SK-N-SH treated with all-trans-retinoic acid at 6 μM for 48 hours (cell line): ENCODE results near the gene CDC34.

Experiments used
- ATAC-seq: fragments of 200-7000 bp; cut with Tn5 transposase; 3 replicates; pipeline ENCODE4 v1.9.1; 2020; ENCODE audit warnings: mild to moderate bottlenecking, moderate library complexity
- ARNTL ChIP-seq: fragments of 450-650 bp; formaldehyde crosslinking; IDR thresholded peaks from 2 replicates; pipeline ENCODE4 v1.5.0; 2020; ENCODE audit warnings: low read depth, mild to moderate bottlenecking, moderate library complexity, borderline replicate concordance
- BACH2 ChIP-seq: fragments of 250-450 bp; sonication (Bioruptor Pico); IDR thresholded peaks from 2 replicates; pipeline ENCODE4 v1.9.0; 2021; ENCODE audit warnings: mild to moderate bottlenecking, borderline replicate concordance
- CSDC2 ChIP-seq: fragments of 250-450 bp; sonication (Bioruptor Pico); IDR thresholded peaks from 2 replicates; pipeline ENCODE4 v1.5.0; 2020; ENCODE audit warnings: mild to moderate bottlenecking, moderate library complexity
- CSRNP3 ChIP-seq: fragments of 250-450 bp; sonication (Bioruptor Pico); IDR thresholded peaks from 2 replicates; pipeline ENCODE4 v1.5.1; 2021; ENCODE audit warnings: mild to moderate bottlenecking, moderate library complexity
- ESRRG ChIP-seq: fragments of 250-450 bp; sonication (Bioruptor Pico); IDR thresholded peaks from 2 replicates; pipeline ENCODE4 v1.6.1; 2021; ENCODE audit warnings: mild to moderate bottlenecking
- GLIS3 ChIP-seq: fragments of 250-450 bp; sonication (Bioruptor Pico); IDR thresholded peaks from 2 replicates; pipeline ENCODE4 v1.5.0; 2020; ENCODE audit warnings: mild to moderate bottlenecking, moderate library complexity
- ISL1 ChIP-seq: fragments of 250-450 bp; sonication (Bioruptor Pico); IDR thresholded peaks from 2 replicates; pipeline ENCODE4 v2.1.2; 2022; ENCODE audit warnings: mild to moderate bottlenecking, moderate library complexity
- OSR1 ChIP-seq: fragments of 250-450 bp; sonication (Bioruptor Pico); IDR thresholded peaks from 2 replicates; pipeline ENCODE4 v1.8.0; 2022; ENCODE audit warnings: moderate library complexity, mild to moderate bottlenecking, inconsistent platforms
- PATZ1 ChIP-seq: fragments of 250-450 bp; sonication (Bioruptor Pico); IDR thresholded peaks from 2 replicates; pipeline ENCODE4 v1.8.0; 2020; ENCODE audit warnings: mild to moderate bottlenecking, moderate library complexity, borderline replicate concordance
- POU6F1 ChIP-seq: fragments of 250-450 bp; sonication (Bioruptor Pico); IDR thresholded peaks from 2 replicates; pipeline ENCODE4 v1.8.0; 2021; ENCODE audit warnings: low read depth, mild to moderate bottlenecking, moderate library complexity, borderline replicate concordance
- PPARA ChIP-seq: fragments of 250-450 bp; sonication (Bioruptor Pico); IDR thresholded peaks from 2 replicates; pipeline ENCODE4 v1.5.0; 2020; ENCODE audit warnings: mild to moderate bottlenecking, borderline replicate concordance
- RARB ChIP-seq: fragments of 250-450 bp; sonication (Bioruptor Pico); IDR thresholded peaks from 2 replicates; pipeline ENCODE4 v1.8.0; 2021; ENCODE audit warnings: mild to moderate bottlenecking, moderate library complexity
- SNAI2 ChIP-seq: fragments of 250-450 bp; sonication (Bioruptor Pico); IDR thresholded peaks from 2 replicates; pipeline ENCODE4 v1.5.0; 2020; ENCODE audit warnings: mild to moderate bottlenecking, moderate library complexity
- TCF4 ChIP-seq: fragments of 250-450 bp; sonication (Bioruptor Pico); IDR thresholded peaks from 2 replicates; pipeline ENCODE4 v1.8.0; 2021; ENCODE audit warnings: mild to moderate bottlenecking, moderate library complexity, borderline replicate concordance
- TSHZ2 ChIP-seq: fragments of 250-450 bp; sonication (Bioruptor Pico); IDR thresholded peaks from 2 replicates; pipeline ENCODE4 v1.5.0; 2020; ENCODE audit warnings: mild to moderate bottlenecking, moderate library complexity
- ZC3H10 ChIP-seq: fragments of 250-450 bp; sonication (Bioruptor Pico); IDR thresholded peaks from 2 replicates; pipeline ENCODE4 v1.5.1; 2021; ENCODE audit warnings: mild to moderate bottlenecking, moderate library complexity
- ZFP3 ChIP-seq: fragments of 250-450 bp; sonication (Bioruptor Pico); IDR thresholded peaks from 2 replicates; pipeline ENCODE4 v1.5.0; 2020; ENCODE audit warnings: mild to moderate bottlenecking, moderate library complexity
- ZFP30 ChIP-seq: fragments of 450-650 bp; formaldehyde crosslinking; IDR thresholded peaks from 2 replicates; pipeline ENCODE4 v1.5.0; 2022; ENCODE audit warnings: mild to moderate bottlenecking, moderate library complexity
- ZNF565 ChIP-seq: fragments of 450-650 bp; formaldehyde crosslinking; conservative IDR thresholded peaks from 2 replicates; pipeline ENCODE4 v1.5.0; 2020; ENCODE audit warnings: low read depth, mild to moderate bottlenecking, moderate library complexity
- ZNF70 ChIP-seq: fragments of 450-650 bp; formaldehyde crosslinking; IDR thresholded peaks from 2 replicates; pipeline ENCODE4 v1.5.0; 2020; ENCODE audit warnings: mild to moderate bottlenecking, moderate library complexity
- ZNF8 ChIP-seq: fragments of 450-650 bp; formaldehyde crosslinking; IDR thresholded peaks from 2 replicates; pipeline ENCODE4 v1.5.0; 2020; ENCODE audit warnings: mild to moderate bottlenecking, moderate library complexity
- TF ChIP-seq, protein P1 (sequence below): fragments of 250-450 bp; sonication (Bioruptor Pico); IDR thresholded peaks from 2 replicates; pipeline ENCODE4 v1.5.1; 2020; ENCODE audit warnings: low read depth, mild to moderate bottlenecking, moderate library complexity

CDC34 gene

GRCh38 chr19:576768-577438 is 45.3 kb downstream of the CDC34 start:
- TF ChIP-seq GLIS3 (no peak), POU6F1 (CRISPR knock-in tag) (no peak), ZFP30 (no peak), CSDC2 (CRISPR knock-in tag) (no peak), ZNF565 (CRISPR knock-in tag) (no peak), PATZ1 (CRISPR knock-in tag) (no peak), CSRNP3 (no peak), ZC3H10 (CRISPR knock-in tag) (no peak), OSR1 (CRISPR knock-in tag) (no peak), ARNTL (CRISPR knock-in tag) (no peak), ZFP3 (no peak), ZNF70 (CRISPR knock-in tag) (no peak), ZNF8 (no peak), PPARA (CRISPR knock-in tag) (no peak), RARB (CRISPR knock-in tag) (no peak), TSHZ2 (CRISPR knock-in tag) (no peak), SNAI2 (CRISPR knock-in tag) (no peak), TCF4 (CRISPR knock-in tag) (no peak)
- TF ChIP-seq, protein P1, sequence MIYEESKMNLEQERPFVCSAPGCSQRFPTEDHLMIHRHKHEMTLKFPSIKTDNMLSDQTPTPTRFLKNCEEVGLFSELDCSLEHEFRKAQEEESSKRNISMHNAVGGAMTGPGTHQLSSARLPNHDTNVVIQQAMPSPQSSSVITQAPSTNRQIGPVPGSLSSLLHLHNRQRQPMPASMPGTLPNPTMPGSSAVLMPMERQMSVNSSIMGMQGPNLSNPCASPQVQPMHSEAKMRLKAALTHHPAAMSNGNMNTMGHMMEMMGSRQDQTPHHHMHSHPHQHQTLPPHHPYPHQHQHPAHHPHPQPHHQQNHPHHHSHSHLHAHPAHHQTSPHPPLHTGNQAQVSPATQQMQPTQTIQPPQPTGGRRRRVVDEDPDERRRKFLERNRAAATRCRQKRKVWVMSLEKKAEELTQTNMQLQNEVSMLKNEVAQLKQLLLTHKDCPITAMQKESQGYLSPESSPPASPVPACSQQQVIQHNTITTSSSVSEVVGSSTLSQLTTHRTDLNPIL (CRISPR knock-in tag): no peak
- ATAC-seq: no peak

- ATAC-seq: no peak
- no peak for TF ChIP-seq BACH2 (CRISPR knock-in tag)
- no peak for TF ChIP-seq ZC3H10 (CRISPR knock-in tag)
- no peak for TF ChIP-seq ZFP30
- no peak for TF ChIP-seq OSR1 (CRISPR knock-in tag)
- no peak for TF ChIP-seq TCF4 (CRISPR knock-in tag)
- no peak for TF ChIP-seq ISL1 (CRISPR knock-in tag)
- no peak for TF ChIP-seq POU6F1 (CRISPR knock-in tag)
- TF ChIP-seq, protein P1 (CRISPR knock-in tag): no peak
- TF ChIP-seq PPARA (CRISPR knock-in tag): no peak
- TF ChIP-seq ESRRG (CRISPR knock-in tag): no peak
- TF ChIP-seq PATZ1 (CRISPR knock-in tag): no peak
- no peak for TF ChIP-seq ARNTL (CRISPR knock-in tag)
- no peak for TF ChIP-seq RARB (CRISPR knock-in tag)
Observed at GRCh38 chr19:577439-578392, 46.2 kb downstream of the CDC34 start.
